ENCODE data around the gene SLC4A9.

DNA sequence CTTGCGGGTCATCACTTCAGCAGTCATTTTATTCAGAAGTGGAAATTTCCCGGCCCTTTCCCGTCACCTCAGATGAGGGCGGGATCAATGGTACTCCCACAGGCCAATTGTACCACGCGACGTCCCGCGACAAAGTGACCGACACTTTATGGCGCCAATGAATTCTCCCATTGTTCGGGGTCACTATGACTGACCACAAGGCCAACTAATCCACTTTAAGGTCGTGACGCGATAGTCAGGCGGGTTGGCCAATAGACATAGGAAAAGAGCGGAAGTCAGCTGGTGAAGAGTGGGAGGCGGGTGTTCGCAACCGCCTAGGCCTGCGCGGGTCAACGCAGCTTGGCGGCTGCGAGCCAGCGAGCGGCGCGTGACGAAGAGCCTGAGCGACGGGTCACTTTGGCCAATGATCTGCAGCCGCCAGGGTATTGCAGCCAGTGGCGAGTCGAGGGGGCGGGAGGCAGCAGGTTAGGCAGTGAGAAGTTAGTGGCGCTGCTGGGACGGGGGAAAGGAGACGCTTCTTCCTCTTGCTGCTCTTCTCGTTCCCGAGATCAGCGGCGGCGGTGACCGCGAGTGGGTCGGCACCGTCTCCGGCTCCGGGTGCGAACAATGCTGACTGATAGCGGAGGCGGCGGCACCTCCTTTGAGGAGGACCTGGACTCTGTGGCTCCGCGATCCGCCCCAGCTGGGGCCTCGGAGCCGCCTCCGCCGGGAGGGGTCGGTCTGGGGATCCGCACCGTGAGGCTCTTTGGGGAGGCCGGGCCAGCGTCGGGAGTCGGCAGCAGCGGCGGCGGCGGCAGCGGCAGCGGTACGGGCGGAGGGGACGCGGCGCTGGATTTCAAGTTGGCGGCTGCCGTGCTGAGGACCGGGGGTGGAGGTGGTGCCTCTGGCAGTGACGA lies 41.6 kb downstream of the SLC4A9 start, which contains the start of gene ANKHD1:
- TF ChIP-seq, protein P1, sequence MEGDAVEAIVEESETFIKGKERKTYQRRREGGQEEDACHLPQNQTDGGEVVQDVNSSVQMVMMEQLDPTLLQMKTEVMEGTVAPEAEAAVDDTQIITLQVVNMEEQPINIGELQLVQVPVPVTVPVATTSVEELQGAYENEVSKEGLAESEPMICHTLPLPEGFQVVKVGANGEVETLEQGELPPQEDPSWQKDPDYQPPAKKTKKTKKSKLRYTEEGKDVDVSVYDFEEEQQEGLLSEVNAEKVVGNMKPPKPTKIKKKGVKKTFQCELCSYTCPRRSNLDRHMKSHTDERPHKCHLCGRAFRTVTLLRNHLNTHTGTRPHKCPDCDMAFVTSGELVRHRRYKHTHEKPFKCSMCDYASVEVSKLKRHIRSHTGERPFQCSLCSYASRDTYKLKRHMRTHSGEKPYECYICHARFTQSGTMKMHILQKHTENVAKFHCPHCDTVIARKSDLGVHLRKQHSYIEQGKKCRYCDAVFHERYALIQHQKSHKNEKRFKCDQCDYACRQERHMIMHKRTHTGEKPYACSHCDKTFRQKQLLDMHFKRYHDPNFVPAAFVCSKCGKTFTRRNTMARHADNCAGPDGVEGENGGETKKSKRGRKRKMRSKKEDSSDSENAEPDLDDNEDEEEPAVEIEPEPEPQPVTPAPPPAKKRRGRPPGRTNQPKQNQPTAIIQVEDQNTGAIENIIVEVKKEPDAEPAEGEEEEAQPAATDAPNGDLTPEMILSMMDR (IDR thresholded peaks at IDR 0.05): no peak
- peak in 1 of 2 donors; percentile 81 for TF ChIP-seq POLR2A (IDR thresholded peaks at IDR 0.05)

Measured in lower leg skin (tissue), 3 donors.